ENCODE results near the gene SDF4. TPM values are rescaled to one million over a fixed set of nuclear protein-coding genes. Genes with fewer than 3 reads are reported as not detected.

The SDF4 gene
- total RNA-seq, 6 donors from 2014 or later: 79.0 to 172 (median 148) TPM

DNA sequence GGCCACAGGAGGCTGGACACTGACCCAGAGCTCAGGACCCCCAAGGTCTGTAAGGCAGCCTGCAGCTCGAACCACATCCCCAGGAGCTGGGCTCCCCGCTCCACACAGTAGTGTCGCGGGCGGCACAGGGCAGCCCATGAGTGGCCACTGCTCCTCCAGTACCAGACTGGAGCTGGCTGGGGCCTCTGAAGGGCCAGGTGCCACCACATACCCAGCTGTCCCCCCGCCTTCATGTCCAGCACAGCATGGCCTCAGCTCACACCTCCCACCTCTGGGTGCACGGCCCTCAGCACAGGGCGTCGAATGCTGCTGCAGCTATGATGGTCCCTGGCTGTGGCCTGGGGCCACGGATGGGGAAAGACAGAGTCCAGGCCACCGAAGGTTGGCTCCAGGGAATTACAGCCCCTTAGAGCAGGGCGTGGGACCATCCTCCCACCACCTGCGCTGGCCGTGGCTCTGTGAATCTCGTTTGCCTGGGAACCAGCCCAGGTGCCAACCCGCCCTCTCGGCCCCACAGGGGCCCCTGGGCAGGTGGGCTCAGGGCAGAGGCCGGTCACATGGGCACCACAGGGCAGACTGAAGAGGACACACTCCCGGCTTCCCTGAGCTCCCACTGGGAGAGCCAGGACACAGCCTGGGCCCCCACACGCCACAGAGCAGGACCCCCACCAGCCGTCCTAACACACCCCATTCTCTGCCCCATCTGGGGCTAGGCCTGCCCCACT, 15.8 kb downstream of the SDF4 start:
- 91 to 95% methylated on average over 13 to 21 of the region's 21 CpGs for WGBS, 2 donors
- peak overlapping the region in 1 of 4 donors; percentile 7 for H3K27ac ChIP-seq
- TF ChIP-seq EP300 (IDR thresholded peaks at IDR 0.05): no peak
- TF ChIP-seq POLR2A (IDR thresholded peaks at IDR 0.05): no peak
- no peak for TF ChIP-seq POLR2AphosphoS5 (IDR thresholded peaks at IDR 0.05)
- TF ChIP-seq, protein P1, sequence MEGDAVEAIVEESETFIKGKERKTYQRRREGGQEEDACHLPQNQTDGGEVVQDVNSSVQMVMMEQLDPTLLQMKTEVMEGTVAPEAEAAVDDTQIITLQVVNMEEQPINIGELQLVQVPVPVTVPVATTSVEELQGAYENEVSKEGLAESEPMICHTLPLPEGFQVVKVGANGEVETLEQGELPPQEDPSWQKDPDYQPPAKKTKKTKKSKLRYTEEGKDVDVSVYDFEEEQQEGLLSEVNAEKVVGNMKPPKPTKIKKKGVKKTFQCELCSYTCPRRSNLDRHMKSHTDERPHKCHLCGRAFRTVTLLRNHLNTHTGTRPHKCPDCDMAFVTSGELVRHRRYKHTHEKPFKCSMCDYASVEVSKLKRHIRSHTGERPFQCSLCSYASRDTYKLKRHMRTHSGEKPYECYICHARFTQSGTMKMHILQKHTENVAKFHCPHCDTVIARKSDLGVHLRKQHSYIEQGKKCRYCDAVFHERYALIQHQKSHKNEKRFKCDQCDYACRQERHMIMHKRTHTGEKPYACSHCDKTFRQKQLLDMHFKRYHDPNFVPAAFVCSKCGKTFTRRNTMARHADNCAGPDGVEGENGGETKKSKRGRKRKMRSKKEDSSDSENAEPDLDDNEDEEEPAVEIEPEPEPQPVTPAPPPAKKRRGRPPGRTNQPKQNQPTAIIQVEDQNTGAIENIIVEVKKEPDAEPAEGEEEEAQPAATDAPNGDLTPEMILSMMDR (IDR thresholded peaks at IDR 0.05): no peak
- H3K27me3 ChIP-seq: no peaks in the 10 kb centered on the region
- DNase-seq (peak in 1 of 2 donors; percentile 74), ATAC-seq (ENCODE audit: low FRiP score in 2 of 2) (no peak)
- no peak overlapping the region for H3K4me3 ChIP-seq
- H3K4me1 ChIP-seq: peaks cover 20 to 44% (median 35%) of the 10 kb centered on the region in 4 donors
- H3K9me3 ChIP-seq: no peaks in the 10 kb centered on the region
- H3K36me3 ChIP-seq: peaks cover 16 to 53% (median 43%) of the 10 kb centered on the region in 4 donors

DNA sequence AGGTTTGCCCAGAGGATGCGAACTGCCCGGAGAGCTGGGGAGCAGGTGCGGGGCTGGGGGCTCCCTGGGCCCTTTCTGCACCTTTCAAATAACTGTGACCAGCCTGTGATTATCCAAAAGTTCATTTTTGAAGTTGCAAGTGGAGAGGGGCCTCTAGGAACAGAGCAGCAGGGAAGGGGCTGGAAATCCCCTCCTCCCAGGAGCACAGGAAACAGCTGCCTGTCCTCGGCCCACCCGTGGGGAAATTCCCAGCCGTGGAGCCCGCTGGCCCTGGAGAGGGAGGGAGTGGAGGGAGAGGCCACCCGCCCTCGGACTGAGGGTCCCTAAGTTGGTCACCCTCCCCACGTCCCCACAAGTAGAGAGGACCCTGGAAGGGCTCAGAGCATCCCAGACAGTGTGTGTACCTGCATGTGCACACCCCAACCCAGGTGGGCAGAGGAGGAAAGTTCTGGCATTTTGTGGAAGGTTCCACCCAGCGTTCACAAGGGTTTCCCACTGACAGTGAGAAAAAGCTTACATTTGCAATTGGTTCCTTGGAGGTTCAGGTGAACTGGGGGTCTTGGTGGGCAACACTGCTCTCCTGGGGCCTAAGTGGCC, 16.6 kb downstream of the SDF4 start:
- Histone ChIP-seq H3K4me3 (no peak overlapping the region), H3K9me3 (no peaks in the 10 kb centered on the region), H3K27ac (peak overlapping the region in 2 of 4 donors; percentile 7 to 19), H3K27me3 (no peaks in the 10 kb centered on the region), H3K4me1 (peaks cover 20 to 44% (median 35%) of the 10 kb centered on the region in 4 donors), H3K36me3 (peaks cover 10 to 44% (median 35%) of the 10 kb centered on the region in 4 donors)
- ATAC-seq (ENCODE audit: low FRiP score in 2 of 2) (no peak), DNase-seq (peak in 1 of 2 donors; percentile 50)
- 38% methylated on average over 8 to 11 of the region's 11 CpGs for WGBS, 2 donors
- TF ChIP-seq POLR2A (IDR thresholded peaks at IDR 0.05) (no peak), POLR2AphosphoS5 (IDR thresholded peaks at IDR 0.05) (no peak), EP300 (IDR thresholded peaks at IDR 0.05) (no peak)
- TF ChIP-seq, protein P1 (IDR thresholded peaks at IDR 0.05): no peak

DNA sequence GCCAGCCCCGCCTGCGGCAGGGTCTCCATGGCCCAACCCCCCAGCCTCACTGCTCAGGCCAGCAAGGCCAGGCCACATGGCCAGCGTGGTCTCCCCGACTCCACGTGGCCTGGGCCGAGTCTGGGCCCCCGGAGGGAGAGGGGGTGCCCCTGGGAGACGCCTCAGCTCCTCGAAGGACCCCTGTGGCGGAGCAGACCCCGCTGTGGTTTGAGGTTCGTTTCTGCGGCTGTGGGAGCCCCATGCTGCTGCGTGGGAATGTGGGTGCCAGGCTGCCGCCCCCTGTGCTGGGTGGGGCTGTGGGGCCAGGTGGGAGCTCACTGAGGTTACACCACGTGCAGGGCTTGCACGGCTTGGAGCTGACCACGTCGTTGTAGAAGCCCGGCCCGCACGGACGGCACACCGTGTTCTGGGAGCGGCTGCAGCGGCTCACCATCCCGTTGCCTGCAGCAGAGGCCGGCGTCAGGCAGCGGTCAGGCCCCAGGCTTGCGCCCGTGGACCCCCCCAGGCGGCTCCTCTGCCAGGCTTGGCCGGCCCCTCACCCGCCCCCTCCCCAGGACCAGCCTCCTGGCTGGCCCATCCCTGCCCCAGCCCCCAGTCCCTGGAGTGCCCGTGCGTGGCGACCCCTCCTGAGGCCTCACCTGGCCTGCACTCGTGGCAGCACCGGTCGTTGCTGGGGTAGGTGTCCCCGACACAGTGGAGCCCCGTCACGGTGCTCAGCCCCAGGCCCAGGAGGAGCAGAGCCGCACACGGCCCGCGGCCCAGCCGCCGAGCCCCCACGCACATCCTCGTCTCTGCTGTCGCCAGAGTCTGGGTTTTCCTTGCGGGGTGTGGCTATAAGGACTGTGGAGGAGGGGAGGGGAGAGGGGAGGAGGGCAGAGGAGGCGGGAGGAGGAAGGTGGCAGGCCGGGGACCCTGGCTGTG, 18.2 kb downstream of the SDF4 start, which contains the start of gene TNFRSF4:
TSS of gene TNFRSF4 (minus strand) at position 809 of the 921 bp plus-strand sequence. CDS start at position 783, 26 bp downstream.
- Histone ChIP-seq H3K27ac (peak within 1 kb of the TSS; percentile 28 to 81 (median 66)), H3K36me3 (peaks cover 9 to 28% (median 23%) of the 10 kb centered on the region in 4 donors), H3K9me3 (no peaks in the 10 kb centered on the region), H3K4me3 (peak within 1 kb of the TSS in 3 of 4 donors; percentile 33 to 51 (median 42)), H3K27me3 (no peaks in the 10 kb centered on the region), H3K4me1 (peaks cover 21 to 51% (median 39%) of the 10 kb centered on the region in 4 donors)
- TF ChIP-seq, protein P1 (IDR thresholded peaks at IDR 0.05): no peak
- no peak for TF ChIP-seq POLR2A (IDR thresholded peaks at IDR 0.05)
- TF ChIP-seq EP300 (IDR thresholded peaks at IDR 0.05): no peak
- TF ChIP-seq POLR2AphosphoS5 (IDR thresholded peaks at IDR 0.05): no peak
- DNase-seq (peak in 1 of 2 donors; percentile 83), ATAC-seq (ENCODE audit: low FRiP score in 2 of 2) (peak in 1 of 2 donors; percentile 1)
- WGBS, 2 donors: 28 to 46% methylated on average over 7 to 46 of the region's 56 CpGs

DNA sequence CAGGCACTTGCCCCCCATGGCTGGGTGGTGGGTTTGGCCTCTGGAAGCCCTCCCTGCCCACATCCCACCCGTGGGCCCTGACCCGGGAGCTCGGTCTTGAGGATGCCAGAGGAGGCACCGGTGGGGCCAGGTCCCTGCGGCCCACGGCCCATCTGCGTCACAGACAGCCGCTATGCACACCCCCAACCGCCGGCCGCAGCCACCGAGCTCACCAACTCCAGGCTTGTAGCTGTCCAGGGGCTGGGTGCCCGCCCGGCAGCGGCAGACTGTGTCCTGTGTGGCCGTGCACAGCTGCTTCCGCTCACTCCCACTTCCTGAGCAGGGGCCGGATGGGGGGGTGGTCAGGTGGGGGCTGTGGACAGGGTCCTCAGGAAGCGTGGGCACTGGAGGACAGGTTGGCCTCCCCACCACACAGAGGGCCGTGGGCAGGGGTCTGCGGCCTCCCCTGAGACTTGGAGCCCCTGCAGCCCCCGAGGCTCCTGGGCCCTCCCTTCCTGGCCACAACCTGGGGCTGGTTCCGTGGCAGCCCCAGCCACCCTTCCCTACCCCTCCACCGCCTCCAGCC, 18.9 kb downstream of the SDF4 start:
- H3K27ac ChIP-seq: peak overlapping the region; percentile 28 to 81 (median 66)
- peaks cover 8 to 21% (median 16%) of the 10 kb centered on the region in 4 donors for H3K36me3 ChIP-seq
- peak overlapping the region; percentile 26 to 51 (median 38) for H3K4me3 ChIP-seq
- ATAC-seq (ENCODE audit: low FRiP score in 2 of 2) (peak in 1 of 2 donors; percentile 41), DNase-seq (peak; percentile 56 to 91)
- WGBS, 2 donors: 29 to 39% methylated on average over 4 to 24 of the region's 24 CpGs
- H3K27me3 ChIP-seq: peaks cover 0 to under 1% (median 0%) of the 10 kb centered on the region in 4 donors
- peaks cover 25 to 58% (median 46%) of the 10 kb centered on the region in 4 donors for H3K4me1 ChIP-seq
- TF ChIP-seq POLR2A (IDR thresholded peaks at IDR 0.05) (no peak), EP300 (IDR thresholded peaks at IDR 0.05) (no peak), POLR2AphosphoS5 (IDR thresholded peaks at IDR 0.05) (peak in 1 of 2 donors; percentile 54)
- TF ChIP-seq, protein P1 (IDR thresholded peaks at IDR 0.05): no peak
- no peaks in the 10 kb centered on the region for H3K9me3 ChIP-seq

Measured in upper lobe of left lung (tissue), 6 donors.